ENCODE measurements around the gene NRROS.
"Not testable (repeated sequence)": the region's sequence is repeated elsewhere in the genome, so short reads cannot be mapped to it uniquely, and the experiment has no call there.

NRROS gene

DNA sequence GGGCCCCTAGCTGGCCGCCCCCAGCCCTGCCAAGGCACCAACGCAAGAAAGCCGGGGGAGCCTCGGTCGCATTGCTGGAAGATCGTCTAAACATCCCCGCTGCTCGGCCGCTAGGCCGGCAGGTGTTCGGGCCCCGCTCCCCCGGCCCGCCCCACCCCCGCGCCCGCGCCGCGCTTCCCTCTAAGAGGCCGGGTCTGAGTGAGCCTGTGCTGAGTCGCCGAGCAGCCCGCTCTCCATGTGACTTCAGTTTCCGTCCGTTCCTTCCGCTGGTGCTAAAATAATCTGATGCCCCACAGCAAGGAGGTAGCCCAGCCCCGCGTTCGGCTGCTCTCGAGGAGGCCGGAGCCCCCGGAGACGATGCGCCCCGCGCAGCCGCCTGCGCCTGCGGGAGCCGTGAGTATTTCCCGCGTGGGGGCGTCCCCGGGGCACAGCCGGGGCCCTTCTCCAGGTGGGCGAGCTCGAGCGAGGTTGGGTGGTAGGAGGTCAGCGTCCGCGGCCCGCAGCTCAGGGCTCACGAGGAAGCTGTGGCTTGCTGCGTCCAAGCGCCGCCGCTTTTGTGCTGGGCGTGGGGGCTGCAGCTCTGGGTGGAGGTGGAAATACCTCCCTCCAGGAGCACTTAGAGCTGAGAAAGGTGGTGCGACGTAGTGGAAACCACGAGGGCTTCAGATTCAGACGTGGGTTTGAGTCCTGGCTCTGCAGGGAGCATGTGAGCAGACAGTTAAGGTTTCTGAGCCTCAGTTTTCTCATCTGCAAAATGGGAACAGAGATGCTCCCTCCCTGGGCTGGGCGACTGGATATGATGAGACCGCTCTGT lies at the start of gene NRROS:
Gene NRROS (plus strand): TSS at position 212 of the 814 bp plus-strand sequence. CDS start 14,846 bp downstream, outside the sequence.
- peak in 40 of 58 donors; percentile 18 to 65 (median 36) for DNase-seq

- no peak for DNase-seq
Observed at GRCh38 chr3:196590279-196590678, 49.2 kb upstream of the NRROS start.

DNA sequence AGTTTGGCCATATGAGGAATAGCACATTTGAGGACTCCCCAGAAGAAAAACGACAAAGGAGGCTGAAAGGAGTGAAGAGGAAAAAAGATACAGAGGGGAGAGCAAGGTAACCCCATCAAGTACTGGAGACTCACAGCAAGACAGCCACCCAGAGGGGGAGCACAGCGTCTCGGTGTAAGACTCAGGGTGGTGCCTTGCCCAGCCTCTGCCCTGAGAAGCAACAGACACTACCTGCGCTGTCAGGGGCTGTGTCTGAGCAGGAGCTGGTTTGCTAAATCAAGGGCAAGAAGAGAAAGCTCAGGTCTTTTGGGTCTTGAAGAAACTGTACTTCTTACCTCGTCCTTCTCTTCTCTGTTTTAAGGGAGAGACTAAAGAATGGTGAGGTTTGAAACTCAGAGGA lies 43.1 kb upstream of the NRROS start:
- no peak for DNase-seq

DNA sequence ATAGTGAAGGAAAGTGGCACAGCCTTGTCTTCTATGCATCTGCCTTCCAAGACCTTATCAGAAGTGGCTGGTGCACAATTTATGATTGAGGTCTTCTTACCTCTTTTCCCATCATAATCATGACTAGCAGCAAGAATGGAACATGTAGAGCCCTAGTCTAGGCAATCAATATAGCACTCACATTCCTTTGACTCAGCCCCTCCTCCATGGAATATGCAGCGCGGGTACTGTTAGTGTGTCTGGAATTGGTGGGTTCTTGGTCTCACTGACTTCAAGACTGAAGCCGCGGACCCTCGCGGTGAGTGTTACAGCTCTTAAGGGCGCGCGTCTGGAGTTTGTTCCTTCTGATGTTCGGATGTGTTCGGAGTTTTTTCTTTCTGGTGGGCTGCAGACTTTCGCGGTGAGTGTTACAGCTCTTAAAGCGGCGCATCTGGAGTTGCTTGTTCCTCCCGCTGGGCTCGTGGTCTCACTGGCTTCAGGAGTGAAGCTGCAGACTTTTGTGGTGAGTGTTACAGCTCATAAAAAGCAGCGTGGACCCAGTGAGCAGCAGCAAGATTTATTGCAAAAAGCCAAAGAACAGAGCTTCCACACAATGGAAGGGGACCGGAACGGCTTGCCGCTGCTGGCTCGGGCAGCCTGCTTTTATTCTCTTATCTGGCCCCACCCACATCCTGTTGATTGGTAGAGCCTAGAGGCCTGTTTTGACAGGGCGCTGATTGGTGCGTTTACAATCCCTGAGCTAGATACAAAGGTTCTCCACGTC lies 41.3 kb upstream of the NRROS start:
- not testable (repeated sequence) for DNase-seq

GRCh38 chr3:196599734-196600128 lies 39.8 kb upstream of the NRROS start:
- no peak for DNase-seq

- no peak for DNase-seq
Observed at GRCh38 chr3:196600359-196600758, 39.1 kb upstream of the NRROS start.

GRCh38 chr3:196602673-196603072 lies 36.8 kb upstream of the NRROS start:
- no peak for DNase-seq

- no peak for DNase-seq
Observed at GRCh38 chr3:196603683-196604082, 35.8 kb upstream of the NRROS start.

DNA sequence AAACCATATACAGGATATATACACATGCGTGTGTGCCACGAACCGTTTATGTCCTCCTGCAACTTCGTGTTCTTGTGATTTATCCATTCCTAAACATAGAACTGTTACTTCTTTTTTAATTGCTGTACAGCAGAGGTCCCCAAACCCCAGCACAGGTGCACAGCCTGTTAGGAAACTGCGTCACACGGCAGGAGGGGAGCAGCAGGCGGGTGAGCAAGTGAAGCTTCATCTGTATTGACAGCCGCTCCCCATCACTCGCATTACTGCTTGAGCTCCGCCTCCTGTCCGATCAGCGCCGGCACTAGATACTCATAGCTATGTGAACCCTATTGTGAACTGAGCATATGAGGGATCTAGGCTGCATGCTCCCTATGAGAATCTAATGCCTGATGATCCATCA lies 34.9 kb upstream of the NRROS start:
- peak in 1 of 58 donors; percentile 9 for DNase-seq

DNA sequence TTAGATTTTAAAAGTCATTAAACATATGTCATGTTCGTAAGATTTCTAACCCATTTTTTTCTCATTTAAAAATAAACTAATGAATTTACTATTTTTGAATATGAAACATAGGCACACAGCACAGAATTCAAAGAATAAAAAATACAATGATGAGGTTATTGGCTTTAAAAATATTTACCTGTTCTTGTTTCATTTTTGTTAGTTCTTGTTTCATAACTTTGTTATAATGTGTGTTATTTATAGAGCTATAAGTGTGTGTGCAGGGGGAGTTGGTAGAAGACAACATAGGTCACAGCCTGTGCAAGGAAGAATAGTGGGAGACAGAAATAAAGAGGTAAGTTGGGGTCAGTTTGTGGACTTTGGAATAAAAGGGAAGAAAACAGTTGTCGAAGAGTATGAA lies 30.8 kb upstream of the NRROS start:
- DNase-seq: no peak

- peak in 54 of 58 donors; percentile 10 to 82 (median 68) for DNase-seq
Observed at GRCh38 chr3:196609343-196609775, 30.1 kb upstream of the NRROS start.

GRCh38 chr3:196609805-196610515 lies 29.5 kb upstream of the NRROS start:
- DNase-seq: no peak

DNA sequence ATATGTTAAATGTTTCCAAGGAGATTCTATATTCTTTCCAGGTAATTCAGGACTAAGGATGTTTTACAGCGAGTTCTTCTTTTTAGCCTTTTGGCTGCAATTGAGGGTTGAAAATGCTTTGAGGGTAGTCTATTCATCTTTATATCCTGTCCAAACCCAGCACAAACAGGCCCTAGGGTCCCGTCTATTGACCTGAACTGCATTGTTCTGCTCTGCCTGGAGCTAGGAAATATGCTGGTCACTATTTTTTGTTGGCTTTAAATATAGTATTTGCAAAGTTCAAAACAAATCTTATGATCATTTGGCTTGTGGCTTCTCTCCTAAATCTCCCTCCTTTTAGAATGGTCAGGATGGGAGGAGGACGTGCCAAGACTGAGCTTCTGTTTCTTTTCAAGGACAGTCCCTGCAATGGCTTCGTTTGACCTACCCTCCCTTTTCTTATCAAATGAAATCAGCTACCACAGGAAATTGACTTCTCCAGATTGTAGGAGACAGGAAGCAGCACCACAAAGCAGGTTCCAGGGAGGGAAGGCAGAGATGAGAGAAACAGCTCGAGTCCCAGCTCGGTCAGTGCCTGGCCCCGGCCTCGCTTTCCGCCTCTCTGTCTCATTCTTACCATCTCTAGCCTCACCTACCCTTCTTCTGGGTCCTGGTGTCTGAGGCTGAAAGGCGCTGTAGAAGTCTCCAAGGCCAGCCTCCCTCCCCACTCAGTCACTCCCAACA lies 27.6 kb upstream of the NRROS start:
- DNase-seq: no peak

DNA sequence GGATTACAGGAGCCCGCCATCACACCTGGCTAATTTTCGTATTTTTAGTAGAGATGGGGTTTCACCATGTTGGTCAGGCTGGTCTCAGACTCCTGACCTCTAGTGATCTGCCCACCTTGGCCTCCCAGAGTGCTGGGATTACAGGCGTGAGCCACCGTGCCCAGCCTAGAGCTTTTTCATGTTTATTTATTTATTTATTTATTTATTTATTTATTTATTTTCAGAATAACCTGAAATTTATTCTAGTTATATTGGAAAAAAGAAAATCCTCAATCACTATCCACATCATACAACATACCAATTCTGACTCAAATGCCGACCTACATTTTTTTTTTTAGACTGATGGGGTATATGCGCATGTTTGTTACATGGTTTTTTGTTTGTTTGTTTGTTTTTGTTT lies 24.3 kb upstream of the NRROS start:
- DNase-seq: not testable (repeated sequence)

DNA sequence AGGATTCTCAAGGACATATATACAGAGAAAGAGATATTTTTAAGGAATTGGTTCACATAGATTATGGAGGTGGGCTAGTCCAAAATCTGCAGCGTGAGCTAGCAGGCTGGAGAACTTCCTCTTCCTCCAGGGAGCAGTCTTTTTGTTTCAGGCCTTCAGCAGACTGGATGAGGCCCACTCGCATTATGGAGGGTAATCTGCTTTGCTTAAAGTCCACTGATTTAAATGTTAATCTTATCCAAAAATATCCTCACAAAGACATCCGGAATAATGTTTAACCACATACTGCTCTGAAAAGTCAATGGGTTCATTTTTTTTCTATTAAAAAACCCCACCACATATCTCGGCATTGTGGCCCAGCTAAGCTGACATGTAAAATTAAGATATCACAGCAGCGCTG lies 22.2 kb upstream of the NRROS start:
- DNase-seq: no peak

- no peak for DNase-seq
Observed at GRCh38 chr3:196619223-196619622, 20.3 kb upstream of the NRROS start.

GRCh38 chr3:196619627-196620026 lies 19.9 kb upstream of the NRROS start:
- not testable (repeated sequence) for DNase-seq

GRCh38 chr3:196620161-196620604 lies 19.3 kb upstream of the NRROS start:
- DNase-seq: no peak

GRCh38 chr3:196620684-196621083 lies 18.8 kb upstream of the NRROS start:
- DNase-seq: no peak

- no peak for DNase-seq
Observed at GRCh38 chr3:196621611-196622010, 17.9 kb upstream of the NRROS start.

Measured in anterior cingulate cortex (tissue), 58 donors.